Colonic mucosa (tissue), 4 donors: ENCODE data around the gene RBBP7. TPM values are rescaled to one million over a fixed set of nuclear protein-coding genes. Genes with fewer than 3 reads are reported as not detected.

Source experiments
- DNase-seq: peaks from one replicate; pipeline ENCODE4 v3.0.0-alpha.2; 2020
- H3K27ac ChIP-seq: fragments of 200-600 bp; one replicate; pipeline ENCODE4 v1.8.0; 2021
- H3K27me3 ChIP-seq: fragments of 200-600 bp; one replicate; pipeline ENCODE4 v1.8.0; 2021
- H3K36me3 ChIP-seq: fragments of 200-600 bp; one replicate; pipeline ENCODE4 v1.8.0; 2021
- H3K4me1 ChIP-seq: fragments of 200-600 bp; one replicate; pipeline ENCODE4 v1.8.0; 2021; ENCODE audit warnings: mild to moderate bottlenecking
- H3K4me3 ChIP-seq: fragments of 200-600 bp; one replicate; pipeline ENCODE4 v1.8.0; 2021
- H3K9ac ChIP-seq, 2 donors: one replicate each; pipeline ENCODE4 v1.7.0; 2013; ENCODE audit warnings: control low read depth in 2 of 2, low read depth in 2 of 2, low read length in 2 of 2
- H3K9me3 ChIP-seq: fragments of 200-600 bp; one replicate; pipeline ENCODE4 v1.8.0; 2021
- intact Hi-C: fragments of 100-400 bp; cut with DNase I; formaldehyde crosslinking; loops from one replicate; pipeline ENCODE4 v1.14.1; 2022
- total RNA-seq, 2 donors: library from RNA; stranded (reverse); fragmentation: NEBNext Ultra II Directional in 1 of 2; extraction: Animal tissue kit (Norgen Biotek cat#: 25700) in 1 of 2; gene quantifications; one replicate each; pipeline ENCODE4 v1.2.1, GENCODE V29; 2021
- TF ChIP-seq, protein P1 (sequence below): fragments of 200-600 bp; IDR thresholded peaks from one replicate; pipeline ENCODE4 v1.8.0; 2022; ENCODE audit warnings: antibody characterized with exemption, mild to moderate bottlenecking
- donor health status: healthy.
- donor health status: DM: no; HTN: no; CAD: no.
- donor health status: DM: no; HTN: no; CAD: no.

RBBP7 gene
- total RNA-seq, 2 donors from 2014 or later, result 89.3 to 112 TPM

DNA sequence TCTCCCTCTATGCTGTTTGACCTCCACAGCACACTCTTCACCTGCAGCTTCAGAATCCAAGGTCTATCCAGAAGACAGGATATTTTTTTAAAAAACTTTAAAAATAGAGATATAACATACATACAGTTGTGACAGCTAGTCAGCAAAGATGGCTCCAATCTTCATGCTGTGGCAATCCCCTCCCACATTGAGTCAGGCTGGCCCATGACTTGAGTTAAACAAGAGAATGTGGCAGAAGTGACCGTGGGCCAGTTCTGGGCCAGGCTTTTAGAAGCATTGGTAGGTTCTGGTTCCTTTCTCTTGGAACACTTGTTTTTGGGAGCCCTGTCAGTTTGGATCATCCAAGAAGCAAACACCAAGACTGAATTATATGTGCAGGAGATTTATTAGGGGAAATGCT is 40.2 kb upstream of the RBBP7 start:
- H3K36me3 ChIP-seq, result no peaks in the 10 kb centered on the region
- peaks cover 4% of the 10 kb centered on the region for H3K27me3 ChIP-seq
- no peak overlapping the region for H3K9ac ChIP-seq
- no peak for DNase-seq
- no peak overlapping the region for H3K27ac ChIP-seq
- intact Hi-C loops, result no loop called here
- H3K9me3 ChIP-seq, result no peaks in the 10 kb centered on the region
- TF ChIP-seq, protein P1, sequence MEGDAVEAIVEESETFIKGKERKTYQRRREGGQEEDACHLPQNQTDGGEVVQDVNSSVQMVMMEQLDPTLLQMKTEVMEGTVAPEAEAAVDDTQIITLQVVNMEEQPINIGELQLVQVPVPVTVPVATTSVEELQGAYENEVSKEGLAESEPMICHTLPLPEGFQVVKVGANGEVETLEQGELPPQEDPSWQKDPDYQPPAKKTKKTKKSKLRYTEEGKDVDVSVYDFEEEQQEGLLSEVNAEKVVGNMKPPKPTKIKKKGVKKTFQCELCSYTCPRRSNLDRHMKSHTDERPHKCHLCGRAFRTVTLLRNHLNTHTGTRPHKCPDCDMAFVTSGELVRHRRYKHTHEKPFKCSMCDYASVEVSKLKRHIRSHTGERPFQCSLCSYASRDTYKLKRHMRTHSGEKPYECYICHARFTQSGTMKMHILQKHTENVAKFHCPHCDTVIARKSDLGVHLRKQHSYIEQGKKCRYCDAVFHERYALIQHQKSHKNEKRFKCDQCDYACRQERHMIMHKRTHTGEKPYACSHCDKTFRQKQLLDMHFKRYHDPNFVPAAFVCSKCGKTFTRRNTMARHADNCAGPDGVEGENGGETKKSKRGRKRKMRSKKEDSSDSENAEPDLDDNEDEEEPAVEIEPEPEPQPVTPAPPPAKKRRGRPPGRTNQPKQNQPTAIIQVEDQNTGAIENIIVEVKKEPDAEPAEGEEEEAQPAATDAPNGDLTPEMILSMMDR, result no peak
- no peaks in the 10 kb centered on the region for H3K4me1 ChIP-seq
- H3K4me3 ChIP-seq, result no peak overlapping the region

DNA sequence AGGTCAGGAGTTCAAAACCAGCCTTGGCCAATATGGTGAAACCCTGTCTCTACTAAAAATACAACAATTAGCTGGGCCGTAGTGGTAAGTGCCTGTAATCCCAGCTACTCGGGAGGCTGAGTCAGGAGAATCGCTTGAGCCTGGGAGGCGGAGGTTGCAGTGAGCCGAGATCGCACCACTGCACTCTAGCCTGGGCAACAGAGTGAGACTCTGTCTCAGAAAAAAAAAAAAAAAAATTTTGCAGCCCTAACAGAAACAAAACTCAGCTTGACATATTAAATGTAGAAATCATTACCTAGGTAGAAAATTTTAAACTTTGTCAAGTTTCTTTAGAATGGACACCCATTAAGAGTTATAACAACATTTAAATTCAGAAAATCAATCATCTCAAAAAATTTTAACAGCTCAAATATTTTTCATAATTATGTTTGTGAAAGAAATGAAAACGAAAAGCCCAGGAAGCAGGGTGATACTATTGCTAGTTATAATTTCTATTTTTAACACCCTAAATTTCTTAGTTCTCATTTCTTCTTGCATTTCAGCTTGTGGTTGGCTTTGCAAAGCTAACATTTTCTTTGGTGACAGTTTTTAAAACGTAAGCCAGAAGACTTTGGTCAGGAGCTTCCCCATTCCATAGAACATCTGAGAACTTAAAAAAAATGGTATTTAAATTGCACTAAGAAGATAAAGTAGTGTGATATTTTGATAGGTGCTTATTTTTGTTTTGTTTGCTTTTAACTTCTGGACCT is 33.3 kb upstream of the RBBP7 start:
- TF ChIP-seq, protein P1, result no peak
- intact Hi-C loops, result no loop called here
- no peaks in the 10 kb centered on the region for H3K36me3 ChIP-seq

DNA sequence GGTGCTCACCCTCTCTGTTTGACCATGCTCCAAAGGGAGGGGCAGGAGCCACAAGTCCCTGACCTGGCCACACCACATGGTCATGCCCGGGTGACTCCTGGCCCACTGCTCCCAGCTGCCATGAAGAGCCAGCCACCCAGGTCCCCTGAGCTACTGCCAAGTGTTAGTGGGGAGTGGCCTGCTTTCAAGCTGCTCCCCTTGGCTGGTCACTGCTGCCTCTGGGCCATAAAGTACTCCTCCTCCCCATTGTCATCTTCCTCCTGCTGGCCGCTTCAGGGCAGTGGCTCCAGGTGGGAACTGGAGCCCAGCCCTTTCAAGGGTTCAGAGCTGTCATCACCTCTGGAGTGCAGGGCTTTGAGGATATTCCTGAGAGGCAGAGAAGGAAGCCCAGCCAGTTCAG is 27.3 kb upstream of the RBBP7 start:
- no peak overlapping the region for H3K4me3 ChIP-seq
- no peaks in the 10 kb centered on the region for H3K36me3 ChIP-seq
- H3K27me3 ChIP-seq, result no peaks in the 10 kb centered on the region
- intact Hi-C loops, result no loop called here
- TF ChIP-seq, protein P1, result no peak
- H3K27ac ChIP-seq, result no peak overlapping the region
- H3K9ac ChIP-seq, result no peak overlapping the region
- H3K9me3 ChIP-seq, result no peaks in the 10 kb centered on the region
- no peaks in the 10 kb centered on the region for H3K4me1 ChIP-seq
- no peak for DNase-seq

More for the DNA sequence above, 33.3 kb upstream of the RBBP7 start:
- Histone ChIP-seq H3K27me3 (peaks cover 7% of the 10 kb centered on the region), H3K4me3 (no peak overlapping the region), H3K9ac (no peak overlapping the region), H3K27ac (no peak overlapping the region), H3K9me3 (no peaks in the 10 kb centered on the region), H3K4me1 (no peaks in the 10 kb centered on the region)
- DNase-seq, result no peak

DNA sequence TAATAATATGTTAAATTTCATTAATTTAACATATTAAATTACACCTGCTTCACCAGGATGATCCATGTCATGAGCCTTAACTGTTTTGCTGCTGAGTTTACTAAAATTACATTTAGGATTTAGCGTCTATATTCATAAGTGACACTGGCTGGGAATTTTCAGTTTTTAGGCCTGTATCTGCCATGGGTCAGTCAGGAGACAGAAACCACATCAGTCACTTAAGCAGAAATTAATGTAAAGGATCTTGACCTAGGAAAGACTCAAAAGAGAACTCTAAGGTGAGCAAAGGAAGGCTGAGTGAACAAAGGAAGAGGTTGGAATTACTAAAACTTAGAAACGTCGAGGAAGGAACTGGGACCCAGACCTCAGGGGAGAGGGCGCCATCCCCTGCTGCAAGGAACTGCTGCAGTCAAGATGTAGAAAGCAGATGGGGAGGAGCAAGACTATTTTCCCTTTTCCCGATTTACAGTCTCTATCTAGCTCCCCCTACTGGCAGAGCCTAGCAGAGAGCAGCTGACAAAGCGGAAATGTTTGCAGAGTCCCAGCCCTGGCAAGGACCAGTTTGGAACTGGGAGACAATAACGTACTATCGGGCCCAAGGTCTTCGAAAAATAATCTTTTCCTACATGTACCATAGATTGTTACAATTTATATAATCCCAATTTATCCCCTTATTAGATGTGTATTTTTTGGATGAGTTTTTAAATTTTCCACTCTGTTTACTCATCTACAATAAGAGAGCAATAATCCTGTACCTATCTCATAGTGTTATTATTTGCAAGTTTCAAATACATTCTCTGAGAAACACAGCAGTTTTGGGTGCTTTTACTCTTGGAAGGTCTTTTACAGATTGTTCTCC is 22.6 kb upstream of the RBBP7 start:
- Histone ChIP-seq H3K36me3 (no peaks in the 10 kb centered on the region), H3K9ac (no peak overlapping the region), H3K4me3 (no peak overlapping the region), H3K9me3 (no peaks in the 10 kb centered on the region), H3K27ac (no peak overlapping the region), H3K27me3 (no peaks in the 10 kb centered on the region), H3K4me1 (no peaks in the 10 kb centered on the region)
- peak; percentile 87 for DNase-seq
- TF ChIP-seq, protein P1, result peak; percentile 80
- intact Hi-C loops, result no loop called here

DNA sequence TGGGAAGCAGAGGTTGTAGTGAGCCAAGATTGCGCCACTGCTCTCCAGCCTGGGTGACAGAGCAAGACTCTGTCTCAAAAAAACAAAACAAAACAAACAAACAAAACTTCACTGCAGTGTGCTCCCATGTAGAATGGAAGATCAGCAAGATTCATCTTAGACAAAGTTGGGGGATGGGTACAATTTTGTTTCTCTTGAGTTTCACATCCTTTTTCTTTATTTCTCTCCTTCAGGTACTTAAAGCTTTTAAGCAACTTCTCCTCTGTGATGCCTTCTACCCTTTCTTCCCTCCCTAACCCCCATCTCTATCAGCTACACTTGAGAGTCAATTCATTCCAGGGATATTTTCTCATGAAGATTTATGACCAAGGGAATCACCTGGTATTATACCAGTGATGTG is 15.5 kb upstream of the RBBP7 start:
- peaks cover 4% of the 10 kb centered on the region for H3K27me3 ChIP-seq
- TF ChIP-seq, protein P1, result no peak
- no peak for DNase-seq
- H3K9ac ChIP-seq, result no peak overlapping the region
- no peaks in the 10 kb centered on the region for H3K9me3 ChIP-seq
- H3K4me1 ChIP-seq, result no peaks in the 10 kb centered on the region
- H3K4me3 ChIP-seq, result no peak overlapping the region
- no peak overlapping the region for H3K27ac ChIP-seq
- H3K36me3 ChIP-seq, result no peaks in the 10 kb centered on the region
- intact Hi-C loops, result no loop called here
